NT2/D1 (cell line): Measurements from ENCODE around the gene GULP1.

ENCODE experiments used
- DNase-seq: peaks from one replicate; pipeline ENCODE4 v3.0.0-alpha.2; 2011; ENCODE audit warnings: low read depth, low spot score
- H3K27me3 ChIP-seq: 2 replicates; pipeline ENCODE4 v1.6.0; 2011; ENCODE audit warnings: mild to moderate bottlenecking; ENCODE audit not compliant: insufficient read length, insufficient read depth
- H3K36me3 ChIP-seq: 2 replicates; pipeline ENCODE4 v1.6.1; 2011; ENCODE audit warnings: mild to moderate bottlenecking, low read length, mixed read lengths; ENCODE audit not compliant: insufficient read depth, insufficient read length
- H3K4me1 ChIP-seq: 2 replicates; pipeline ENCODE4 v1.5.1; 2011; ENCODE audit not compliant: insufficient read depth, insufficient read length
- H3K4me3 ChIP-seq: 2 replicates; pipeline ENCODE4 v1.5.1; 2011; ENCODE audit warnings: low read depth; ENCODE audit not compliant: insufficient read length
- H3K9ac ChIP-seq: 2 replicates; pipeline ENCODE4 v1.6.0; 2011; ENCODE audit warnings: low read depth; ENCODE audit not compliant: insufficient read length
- H3K9me3 ChIP-seq: 2 replicates; pipeline ENCODE4 v1.5.1; 2011; ENCODE audit warnings: mild to moderate bottlenecking, low read length; ENCODE audit not compliant: insufficient read depth
- SUZ12 ChIP-seq: IDR thresholded peaks from 2 replicates; pipeline ENCODE4 v1.6.1; 2011; ENCODE audit not compliant: insufficient read length, insufficient read depth; ENCODE audit errors: extremely low read depth
- YY1 ChIP-seq: IDR thresholded peaks from 2 replicates; pipeline ENCODE4 v1.6.1; 2011; ENCODE audit not compliant: insufficient read length, insufficient read depth
- ZNF274 ChIP-seq: IDR thresholded peaks from 2 replicates; pipeline ENCODE4 v1.6.1; 2011; ENCODE audit warnings: mild to moderate bottlenecking, low read depth, low read length

Gene GULP1

GRCh38 chr2:188353282-188353681 is 61.6 kb downstream of the GULP1 start:
- no peaks in the 10 kb centered on the region for H3K27me3 ChIP-seq
- no peaks in the 10 kb centered on the region for H3K36me3 ChIP-seq
- no peak overlapping the region for H3K4me3 ChIP-seq
- no peaks in the 10 kb centered on the region for H3K9me3 ChIP-seq
- no peak for DNase-seq
- no peak overlapping the region for H3K9ac ChIP-seq
- TF ChIP-seq YY1 (no peak), SUZ12 (no peak), ZNF274 (no peak)
- H3K4me1 ChIP-seq = no peaks in the 10 kb centered on the region

- no peak for DNase-seq
- Histone ChIP-seq H3K36me3 (no peaks in the 10 kb centered on the region), H3K4me3 (no peak overlapping the region), H3K4me1 (no peaks in the 10 kb centered on the region), H3K9me3 (no peaks in the 10 kb centered on the region), H3K27me3 (no peaks in the 10 kb centered on the region), H3K9ac (no peak overlapping the region)
- no peak for TF ChIP-seq ZNF274
- TF ChIP-seq YY1 = no peak
- no peak for TF ChIP-seq SUZ12
Measured at GRCh38 chr2:188360485-188361263, 69.0 kb downstream of the GULP1 start.

GRCh38 chr2:188364033-188364630 is 72.5 kb downstream of the GULP1 start:
- H3K4me3 ChIP-seq = no peak overlapping the region
- TF ChIP-seq YY1 = no peak
- no peak for TF ChIP-seq SUZ12
- no peak for TF ChIP-seq ZNF274
- no peaks in the 10 kb centered on the region for H3K4me1 ChIP-seq
- no peak for DNase-seq
- no peak overlapping the region for H3K9ac ChIP-seq
- H3K27me3 ChIP-seq = no peaks in the 10 kb centered on the region
- no peaks in the 10 kb centered on the region for H3K9me3 ChIP-seq
- no peaks in the 10 kb centered on the region for H3K36me3 ChIP-seq

- Histone ChIP-seq H3K4me1 (no peaks in the 10 kb centered on the region), H3K4me3 (no peak overlapping the region), H3K27me3 (no peaks in the 10 kb centered on the region), H3K9ac (no peak overlapping the region), H3K36me3 (no peaks in the 10 kb centered on the region), H3K9me3 (no peaks in the 10 kb centered on the region)
- DNase-seq = no peak
- no peak for TF ChIP-seq YY1
- no peak for TF ChIP-seq ZNF274
- TF ChIP-seq SUZ12 = no peak
Measured at GRCh38 chr2:188365058-188365641, 73.5 kb downstream of the GULP1 start.

- Histone ChIP-seq H3K9me3 (no peaks in the 10 kb centered on the region), H3K4me1 (no peaks in the 10 kb centered on the region), H3K27me3 (no peaks in the 10 kb centered on the region), H3K9ac (no peak overlapping the region), H3K4me3 (no peak overlapping the region), H3K36me3 (no peaks in the 10 kb centered on the region)
- no peak for DNase-seq
- TF ChIP-seq YY1 (no peak), ZNF274 (no peak), SUZ12 (no peak)
Measured at GRCh38 chr2:188367164-188367563, 75.5 kb downstream of the GULP1 start.

DNA sequence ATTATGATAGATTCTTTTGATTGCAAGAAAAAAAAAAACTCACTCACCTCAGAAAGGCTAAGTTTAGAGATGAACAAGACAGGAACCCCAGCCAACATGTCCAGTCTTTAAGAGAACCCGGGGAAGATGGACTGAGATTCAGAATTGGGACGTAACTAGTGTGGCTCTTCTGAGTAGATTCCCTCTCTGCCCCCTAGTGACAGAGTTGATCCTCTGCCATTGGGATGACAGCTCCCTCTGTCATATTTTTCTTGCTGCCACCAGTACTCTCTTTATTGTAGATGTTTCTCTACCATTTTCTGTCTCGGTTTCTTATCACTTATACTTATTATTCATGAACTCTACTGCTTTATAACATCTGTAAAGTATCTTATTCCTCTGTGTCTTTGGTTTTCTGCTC is 77.7 kb downstream of the GULP1 start:
- no peak for TF ChIP-seq YY1
- TF ChIP-seq ZNF274 = no peak
- no peak for TF ChIP-seq SUZ12
- no peaks in the 10 kb centered on the region for H3K36me3 ChIP-seq
- DNase-seq = peak; percentile 15
- H3K27me3 ChIP-seq = no peaks in the 10 kb centered on the region
- no peaks in the 10 kb centered on the region for H3K9me3 ChIP-seq
- H3K4me1 ChIP-seq = no peaks in the 10 kb centered on the region
- H3K4me3 ChIP-seq = no peak overlapping the region
- H3K9ac ChIP-seq = no peak overlapping the region

DNA sequence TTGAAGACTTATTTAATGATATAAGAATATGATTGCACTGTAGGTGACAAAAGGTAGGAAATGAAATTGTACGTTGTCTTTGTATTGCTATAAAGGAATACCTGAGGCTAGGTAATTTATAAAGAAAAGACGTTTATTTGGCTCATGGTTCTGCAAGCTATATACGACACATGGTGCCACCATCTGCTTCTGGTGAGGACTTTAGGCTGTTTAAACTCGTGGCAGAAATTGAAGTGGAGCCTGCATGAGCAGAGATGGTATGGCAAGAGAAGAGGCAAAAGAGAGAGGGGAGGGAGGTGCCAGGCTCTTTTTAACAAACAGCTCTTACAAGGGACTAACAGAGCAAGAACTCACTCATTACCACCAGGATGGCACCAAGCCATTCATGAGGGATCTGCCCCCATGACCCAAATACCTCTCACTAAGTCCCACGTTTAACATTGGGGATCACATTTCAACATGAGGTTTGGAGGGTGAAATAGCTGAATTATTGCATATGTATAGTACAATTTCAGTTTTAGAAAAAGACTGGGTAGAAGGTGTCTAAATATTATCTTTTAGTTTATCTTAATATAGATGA is 86.8 kb downstream of the GULP1 start:
- Histone ChIP-seq H3K9me3 (no peaks in the 10 kb centered on the region), H3K27me3 (no peaks in the 10 kb centered on the region), H3K36me3 (no peaks in the 10 kb centered on the region), H3K4me1 (no peaks in the 10 kb centered on the region), H3K4me3 (no peak overlapping the region), H3K9ac (no peak overlapping the region)
- TF ChIP-seq ZNF274 = no peak
- no peak for TF ChIP-seq YY1
- no peak for TF ChIP-seq SUZ12
- DNase-seq = no peak
